HG03571 (cell line): ENCODE data around the gene C10orf90.

Experiments
- ATAC-seq: cut with Tn5 transposase; IDR thresholded peaks from one replicate; pipeline ENCODE4 v1.9.1; 2021; ENCODE audit not compliant: unreplicated experiment

The C10orf90 gene, protein sequence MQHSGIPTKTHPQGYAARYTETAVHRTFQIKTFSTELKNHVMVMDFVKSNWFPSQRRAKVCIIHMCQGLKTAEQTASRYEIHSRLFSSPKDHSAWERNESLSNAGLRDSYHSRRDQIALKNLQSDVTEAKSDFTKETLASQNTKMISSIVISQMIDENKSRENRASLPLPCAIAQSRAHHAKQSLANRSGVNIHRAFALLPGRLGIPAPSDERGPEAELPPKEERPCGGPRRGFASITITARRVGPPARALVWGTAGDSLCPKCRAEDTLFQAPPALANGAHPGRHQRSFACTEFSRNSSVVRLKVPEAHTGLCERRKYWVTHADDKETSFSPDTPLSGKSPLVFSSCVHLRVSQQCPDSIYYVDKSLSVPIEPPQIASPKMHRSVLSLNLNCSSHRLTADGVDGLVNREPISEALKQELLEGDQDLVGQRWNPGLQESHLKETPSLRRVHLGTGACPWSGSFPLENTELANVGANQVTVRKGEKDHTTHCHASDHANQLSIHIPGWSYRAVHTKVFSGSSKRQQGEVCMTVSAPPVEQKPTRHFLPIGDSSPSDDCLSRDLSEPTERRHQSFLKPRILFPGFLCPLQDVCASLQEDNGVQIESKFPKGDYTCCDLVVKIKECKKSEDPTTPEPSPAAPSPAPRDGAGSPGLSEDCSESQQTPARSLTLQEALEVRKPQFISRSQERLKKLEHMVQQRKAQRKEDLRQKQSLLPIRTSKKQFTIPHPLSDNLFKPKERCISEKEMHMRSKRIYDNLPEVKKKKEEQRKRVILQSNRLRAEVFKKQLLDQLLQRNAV

DNA sequence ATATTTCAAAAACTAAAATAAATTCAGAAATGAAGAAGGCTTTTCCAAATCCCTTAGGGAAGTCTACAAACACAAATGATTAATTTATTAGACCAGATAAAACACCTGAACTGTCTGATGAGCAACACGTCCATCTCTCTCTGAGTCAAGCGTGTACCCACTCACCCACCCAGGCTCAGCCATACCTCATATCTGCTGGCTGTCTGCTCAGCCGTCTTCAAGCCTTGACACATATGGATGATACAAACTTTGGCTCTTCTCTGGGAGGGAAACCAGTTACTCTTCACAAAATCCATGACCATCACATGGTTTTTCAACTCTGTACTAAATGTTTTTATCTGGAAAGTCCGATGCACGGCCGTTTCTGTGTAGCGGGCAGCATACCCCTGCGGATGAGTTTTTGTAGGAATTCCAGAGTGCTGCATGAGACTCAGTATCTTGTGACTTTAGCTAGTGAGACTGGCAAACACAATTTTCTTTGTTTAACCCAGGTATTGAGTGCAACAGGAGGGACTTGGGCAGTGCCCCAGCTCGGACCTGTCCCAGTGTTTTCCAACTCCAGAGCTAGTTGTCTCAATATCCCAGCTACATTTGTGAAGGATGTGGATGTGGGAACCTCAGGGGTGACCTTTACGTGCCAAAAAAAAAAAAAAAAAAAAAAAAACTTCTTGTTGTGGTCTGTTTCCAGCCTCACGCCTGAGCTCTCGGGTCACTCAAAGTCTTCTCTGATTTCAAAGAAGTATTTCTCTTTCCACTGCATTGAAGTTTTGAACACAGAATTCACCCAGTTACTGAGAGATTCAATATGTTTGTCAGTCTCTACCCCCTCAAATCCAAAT lies at the start of gene C10orf90:
TSS of gene C10orf90 (minus strand) at position 638 of the 839 bp plus-strand sequence. CDS start at position 425, 213 bp downstream.
- no peak for ATAC-seq

DNA sequence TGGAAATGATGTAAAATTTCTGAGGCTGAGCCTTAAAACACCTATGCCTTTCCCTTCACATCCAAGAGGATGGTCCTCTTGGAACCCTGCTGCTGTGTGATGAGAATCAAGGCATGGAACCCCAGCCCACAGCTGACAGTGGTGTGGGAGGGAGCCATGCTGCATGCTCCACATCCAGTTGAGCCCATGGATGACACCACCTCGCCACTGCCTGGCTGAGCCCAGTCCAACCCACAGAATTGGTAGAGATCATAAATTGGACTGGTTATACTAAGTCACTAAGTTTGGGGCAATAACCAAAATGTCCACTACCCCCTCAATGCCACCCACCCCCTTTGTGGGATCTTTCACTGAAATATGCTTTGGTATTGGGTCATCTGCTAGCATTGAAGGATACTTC lies 45.9 kb upstream of the C10orf90 start:
- ATAC-seq: no peak

DNA sequence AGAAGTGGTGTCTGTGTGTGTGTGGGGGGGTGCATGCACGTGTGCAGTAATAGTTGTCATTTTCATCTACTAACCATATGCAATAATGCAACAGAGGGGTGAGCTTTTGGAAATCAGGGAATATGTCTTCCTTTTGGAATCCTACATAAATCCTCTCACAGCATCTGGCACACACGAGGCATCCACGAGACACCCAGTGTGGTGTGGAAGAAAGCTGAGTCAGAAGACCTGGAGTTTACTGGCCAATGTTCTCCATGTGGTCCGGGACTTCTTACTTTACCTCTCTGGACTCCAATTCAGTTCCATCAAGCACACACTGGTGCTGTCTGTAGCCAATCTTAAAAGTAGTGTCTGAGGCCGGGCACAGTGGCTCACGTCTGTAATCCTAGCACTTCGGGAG lies 43.1 kb upstream of the C10orf90 start:
- no peak for ATAC-seq

DNA sequence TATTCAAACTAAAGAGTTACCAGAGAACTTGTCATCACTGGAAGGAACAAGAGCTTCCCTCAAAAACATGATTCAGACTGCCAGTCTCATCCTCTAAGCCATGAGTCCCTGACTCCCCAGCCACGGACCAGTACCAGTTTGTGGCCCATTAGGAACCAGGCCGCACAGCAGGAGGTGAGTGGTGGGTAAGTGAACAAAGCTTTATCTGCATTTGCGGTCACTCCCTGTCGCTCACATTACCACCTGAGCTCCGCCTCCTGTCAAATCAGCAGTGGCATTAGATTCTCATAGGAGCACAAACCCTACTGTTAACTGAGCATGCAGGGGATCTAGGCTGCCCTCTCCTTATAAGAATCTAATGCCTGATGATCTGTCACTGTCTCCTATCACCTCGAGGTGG lies 42.2 kb upstream of the C10orf90 start:
- ATAC-seq: no peak

DNA sequence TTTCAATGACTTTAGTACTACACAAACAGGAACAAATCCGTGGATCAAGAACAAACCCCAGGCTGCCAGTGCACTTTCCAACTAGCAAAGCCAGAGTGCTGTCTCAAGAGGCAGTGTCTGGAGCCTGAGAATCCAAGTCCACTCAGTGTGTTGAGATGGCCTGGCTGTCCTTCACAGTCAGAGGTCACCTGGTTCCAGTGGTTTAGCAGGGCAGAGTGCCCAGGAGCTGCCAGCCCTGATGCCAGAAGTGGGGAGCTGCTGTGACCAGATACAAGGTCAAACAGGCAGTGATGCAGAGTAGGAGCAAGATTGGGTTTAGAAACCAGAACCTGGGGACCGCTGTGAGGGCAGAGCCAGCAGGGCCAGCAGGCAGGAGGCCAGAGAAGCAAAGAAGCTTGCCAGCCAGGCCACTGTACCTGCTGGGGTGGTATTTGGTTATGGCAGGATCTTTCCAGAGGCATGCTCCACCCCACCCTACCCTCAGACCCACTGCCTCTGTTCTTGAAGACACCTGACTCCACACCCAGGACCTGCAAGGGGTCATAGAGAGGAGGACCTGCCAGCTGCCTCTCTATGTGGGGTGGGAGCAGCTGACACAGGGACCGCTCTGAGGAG lies 35.6 kb upstream of the C10orf90 start:
- ATAC-seq: no peak

DNA sequence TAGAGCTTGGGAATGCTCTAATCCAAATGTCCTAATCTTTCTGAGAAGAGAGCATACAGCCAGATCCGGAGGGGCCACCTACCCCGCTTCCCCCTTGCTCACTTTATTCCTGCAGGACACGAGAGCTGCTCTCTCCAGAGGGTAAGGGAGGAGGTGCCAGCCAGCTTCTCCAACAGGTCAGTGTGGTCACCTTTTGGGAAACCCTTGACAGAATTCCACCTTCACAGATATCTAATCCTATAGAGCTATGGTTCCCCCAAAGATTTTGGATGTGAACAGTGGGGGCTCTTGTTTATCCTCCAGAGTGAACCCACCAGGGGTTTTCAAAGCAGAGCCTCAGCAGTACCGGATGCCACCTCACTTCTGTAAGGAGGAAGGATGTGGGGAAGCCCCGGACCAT lies 34.6 kb upstream of the C10orf90 start:
- ATAC-seq: no peak

DNA sequence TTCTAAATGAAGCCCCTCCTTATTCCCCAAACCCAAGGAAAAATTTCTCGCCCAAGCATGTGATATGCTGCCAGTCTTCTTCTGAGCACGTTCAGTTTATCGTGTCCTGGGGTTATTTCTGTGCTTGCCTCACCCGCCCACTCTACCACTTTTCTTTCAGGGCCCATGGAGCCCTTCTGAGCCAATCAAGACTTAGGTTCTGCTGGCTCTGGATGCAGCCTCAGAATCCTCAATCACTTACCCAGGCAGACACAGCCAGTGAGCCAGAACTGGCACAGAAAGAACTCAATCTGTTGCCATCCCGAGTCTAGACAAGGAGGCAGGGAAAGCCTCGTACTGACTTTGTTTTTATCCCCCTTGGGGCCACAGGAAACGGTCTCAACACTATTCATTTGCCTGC lies 34.2 kb upstream of the C10orf90 start:
- no peak for ATAC-seq

DNA sequence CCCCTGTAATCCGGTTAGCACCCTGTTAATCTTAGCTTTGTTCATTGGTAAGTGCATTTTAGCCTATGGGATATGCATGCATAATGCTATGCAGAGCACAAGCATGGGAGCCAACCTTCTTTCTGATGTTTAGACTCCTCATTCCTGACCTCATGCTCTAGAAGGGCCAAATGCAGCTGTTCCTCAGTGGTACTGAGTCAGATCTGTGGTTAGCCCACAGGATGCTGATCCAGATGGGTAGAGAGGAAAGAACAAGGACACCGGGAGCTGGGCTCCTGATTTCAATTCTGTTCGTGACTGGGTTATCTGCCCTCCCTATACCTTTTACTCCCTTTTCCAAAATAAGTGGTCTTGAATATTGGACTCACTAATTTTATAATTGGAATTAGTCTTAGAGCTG lies 31.7 kb upstream of the C10orf90 start:
- ATAC-seq: no peak

DNA sequence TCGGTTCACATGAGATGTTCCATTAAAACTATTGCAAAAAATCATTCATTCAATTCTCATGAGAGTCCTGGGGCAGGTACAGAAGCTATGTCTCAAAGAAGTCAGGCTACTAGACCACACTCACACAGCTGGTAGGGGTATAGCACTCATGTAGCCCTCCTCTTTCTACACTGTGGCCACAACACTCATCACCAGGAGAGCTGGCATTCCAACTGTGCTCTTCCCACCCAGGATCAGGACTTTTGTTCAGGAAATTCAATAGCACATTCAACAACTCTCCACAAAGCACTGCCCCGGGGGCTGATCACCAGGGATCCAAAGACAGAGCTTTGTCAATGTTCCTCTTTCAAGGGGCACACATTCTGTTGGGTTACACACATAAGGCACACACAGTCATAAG lies 31.0 kb upstream of the C10orf90 start:
- ATAC-seq: no peak

DNA sequence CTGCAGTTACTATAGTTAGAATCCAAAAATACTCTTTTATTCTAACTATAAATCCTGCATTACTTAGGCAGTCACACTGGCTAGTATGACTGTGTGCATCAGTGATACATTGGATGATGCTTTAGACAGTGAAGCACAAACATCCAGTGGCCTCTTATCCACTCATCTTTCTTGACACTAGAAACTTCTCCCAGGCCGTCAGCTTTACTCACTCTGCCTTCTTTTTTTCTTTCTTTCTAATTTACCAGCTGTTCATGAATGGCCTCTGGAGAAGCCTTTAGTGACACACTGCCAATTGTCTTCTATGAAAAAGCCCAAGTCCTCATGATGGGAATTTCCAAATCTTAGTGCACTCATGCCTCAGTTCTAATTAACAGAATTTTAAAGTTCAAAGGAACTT lies 26.2 kb upstream of the C10orf90 start:
- no peak for ATAC-seq

DNA sequence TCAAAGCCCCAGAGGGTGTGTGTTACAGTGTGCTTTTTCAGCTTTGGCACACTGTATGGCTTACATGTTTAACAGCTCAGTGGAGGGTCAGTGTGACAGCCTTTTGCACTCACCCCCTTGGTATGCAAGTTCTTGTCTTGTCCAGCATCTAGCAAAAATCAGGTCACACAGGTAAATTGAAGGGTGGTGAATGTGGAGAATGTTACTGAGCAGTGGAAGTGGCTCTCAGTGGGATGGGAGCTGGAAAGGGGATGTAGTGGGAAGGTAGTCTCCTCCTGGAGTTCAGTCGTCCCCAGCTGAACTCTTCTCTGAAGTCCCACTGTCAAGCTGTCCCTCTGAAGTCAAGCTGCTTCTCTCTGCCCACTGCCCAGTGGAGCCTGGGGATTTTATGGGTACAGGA lies 21.0 kb upstream of the C10orf90 start:
- ATAC-seq: no peak

DNA sequence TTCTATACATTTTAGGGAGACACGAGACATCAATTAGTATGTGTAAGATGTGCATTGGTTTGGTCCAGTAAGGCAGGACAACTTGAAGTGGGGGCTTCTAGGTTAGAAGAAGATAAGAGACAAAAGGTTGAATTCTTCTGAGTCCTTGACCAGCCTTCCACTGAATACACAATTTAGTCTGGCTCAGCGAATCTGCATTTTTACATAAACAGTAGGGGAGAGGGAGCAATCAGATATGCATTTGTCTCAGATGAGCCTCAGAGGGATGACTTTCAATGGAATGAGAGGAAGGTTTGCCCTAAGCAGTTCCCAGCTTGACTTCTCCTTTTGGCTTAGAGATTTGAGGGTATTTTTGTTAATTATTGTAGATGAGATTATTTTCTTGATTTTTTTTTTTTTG lies 20.0 kb upstream of the C10orf90 start:
- ATAC-seq: no peak

DNA sequence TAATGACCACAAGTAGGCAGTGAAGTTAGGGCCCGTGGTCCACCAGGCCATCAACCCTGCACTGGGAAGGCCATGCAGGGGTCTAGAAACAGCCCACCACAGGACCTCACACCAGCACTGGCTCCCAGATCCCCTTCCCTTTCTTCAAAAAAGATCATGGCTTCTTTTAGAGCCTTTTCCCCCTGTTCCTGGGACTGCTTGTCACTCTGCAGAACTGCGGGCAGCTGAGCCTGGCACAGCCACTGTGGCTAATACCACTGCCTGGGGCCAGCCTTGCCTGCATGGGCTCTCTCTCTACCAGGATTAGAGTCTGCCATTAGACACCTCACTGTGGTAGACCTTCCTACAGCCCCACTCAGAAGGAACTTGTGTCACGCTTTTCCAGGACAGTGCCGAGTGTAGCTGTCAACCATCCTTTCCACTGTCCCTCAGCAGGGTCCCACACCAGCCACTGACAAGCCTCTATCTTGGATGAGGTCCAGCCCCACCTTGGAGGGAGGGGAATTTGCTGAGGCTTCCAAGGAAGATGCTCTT lies 19.0 kb upstream of the C10orf90 start:
- ATAC-seq: no peak

DNA sequence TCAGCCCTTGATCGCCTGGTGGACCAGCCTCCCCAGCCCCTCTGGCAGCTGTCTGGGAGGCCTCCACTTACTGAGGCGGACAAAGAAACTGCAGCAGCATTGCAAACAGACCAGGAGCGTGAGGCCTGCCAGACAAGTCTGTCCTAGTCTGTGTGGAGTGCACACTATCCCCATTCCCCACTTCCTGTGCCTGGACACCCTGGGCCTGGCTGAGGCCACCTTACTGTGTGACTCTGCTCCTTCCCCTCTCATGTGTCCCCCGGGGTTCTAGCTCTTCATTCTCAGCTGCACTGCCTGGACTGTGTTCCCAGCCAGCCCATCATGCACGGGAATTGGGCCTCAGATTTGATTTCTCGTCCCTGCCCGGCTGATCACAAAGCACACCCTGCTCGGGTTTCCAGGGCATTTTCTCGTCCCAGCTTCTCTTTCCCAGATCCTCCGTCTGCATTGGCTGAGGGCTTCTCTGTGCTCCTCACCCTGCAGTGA lies 16.7 kb upstream of the C10orf90 start:
- no peak for ATAC-seq

DNA sequence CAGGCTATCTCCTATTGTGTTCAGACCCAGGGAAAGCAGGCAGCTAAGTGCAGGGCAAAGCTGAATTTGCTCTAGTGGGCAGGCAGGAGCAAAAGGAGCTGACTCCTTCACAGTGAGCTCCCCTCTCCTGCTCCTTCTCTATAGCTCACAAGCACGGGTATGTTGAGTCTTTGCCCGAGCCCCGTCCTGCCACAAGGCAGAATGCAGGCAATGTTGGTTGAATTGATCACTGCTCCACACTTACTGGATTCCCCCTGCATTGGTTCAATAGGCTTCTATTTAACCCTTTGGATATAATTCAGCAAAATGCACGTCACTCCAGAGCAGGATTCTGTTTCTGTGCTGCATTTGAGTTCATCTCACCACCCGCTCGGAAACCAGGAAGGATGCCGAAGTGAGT lies 16.2 kb upstream of the C10orf90 start:
- no peak for ATAC-seq

DNA sequence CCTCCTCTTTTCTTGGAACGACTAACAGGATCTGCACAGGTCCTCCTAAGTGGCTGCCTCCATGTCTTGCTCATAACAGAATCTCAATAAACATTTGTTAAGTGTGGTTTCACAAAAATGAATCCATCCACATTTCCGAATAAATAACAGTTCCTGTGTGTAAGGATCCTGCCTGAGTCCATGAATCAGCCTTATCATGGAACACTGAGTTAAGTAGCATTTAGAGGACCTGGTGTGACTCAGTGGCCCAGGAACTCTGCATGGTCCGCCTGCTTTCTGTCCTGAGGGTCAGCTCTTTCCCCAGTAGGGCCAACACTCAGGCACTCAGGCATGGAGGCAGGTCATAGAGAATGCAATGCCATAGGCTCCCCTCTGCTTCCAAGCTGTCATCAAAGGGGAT lies 15.8 kb upstream of the C10orf90 start:
- ATAC-seq: no peak

DNA sequence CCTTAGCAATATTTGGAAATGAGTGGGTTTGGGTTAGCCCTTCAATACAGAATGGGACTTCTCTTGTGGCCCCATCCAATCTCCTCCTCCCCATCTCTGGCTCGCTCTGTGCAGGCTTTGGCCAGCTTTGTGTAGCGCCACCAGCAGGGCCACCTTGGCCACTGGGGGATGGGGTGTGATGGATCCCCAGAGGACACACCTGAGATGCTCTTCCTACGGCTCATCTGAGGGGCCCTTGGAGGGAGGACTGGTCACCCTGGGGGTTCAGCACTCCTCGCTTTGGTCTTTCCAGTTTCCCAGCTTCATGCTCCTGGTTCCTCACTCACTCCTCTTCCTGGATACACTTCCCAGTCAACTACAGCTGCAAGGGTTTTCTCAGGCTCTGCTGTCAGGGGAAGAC lies 15.3 kb upstream of the C10orf90 start:
- ATAC-seq: no peak

DNA sequence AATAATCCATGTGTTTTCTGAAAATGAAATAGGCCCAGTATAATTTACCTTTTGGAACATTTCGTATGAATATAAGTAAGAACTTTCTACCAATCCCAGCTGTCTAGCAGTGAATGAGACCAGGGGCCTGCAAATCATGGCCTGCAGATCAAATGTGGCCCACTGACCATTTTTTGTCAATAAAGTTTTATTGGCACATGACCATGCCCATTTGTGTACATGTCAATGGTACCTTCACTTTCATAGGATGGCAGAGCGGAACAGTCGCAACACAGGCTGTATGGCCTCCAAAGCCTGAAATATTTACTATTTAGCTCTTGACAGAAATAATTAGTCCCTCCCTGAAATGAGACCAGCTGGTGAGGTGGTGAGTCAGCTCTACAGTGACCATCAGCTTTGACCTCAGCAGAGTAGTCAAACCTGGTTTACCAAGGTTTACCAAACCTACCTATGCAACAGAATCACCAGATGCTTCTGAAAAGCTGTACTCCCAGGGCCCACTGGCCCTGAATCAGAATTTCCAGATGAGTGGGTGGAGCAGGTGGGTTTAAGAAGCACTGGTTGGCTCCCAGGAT lies 13.8 kb upstream of the C10orf90 start:
- ATAC-seq: no peak

DNA sequence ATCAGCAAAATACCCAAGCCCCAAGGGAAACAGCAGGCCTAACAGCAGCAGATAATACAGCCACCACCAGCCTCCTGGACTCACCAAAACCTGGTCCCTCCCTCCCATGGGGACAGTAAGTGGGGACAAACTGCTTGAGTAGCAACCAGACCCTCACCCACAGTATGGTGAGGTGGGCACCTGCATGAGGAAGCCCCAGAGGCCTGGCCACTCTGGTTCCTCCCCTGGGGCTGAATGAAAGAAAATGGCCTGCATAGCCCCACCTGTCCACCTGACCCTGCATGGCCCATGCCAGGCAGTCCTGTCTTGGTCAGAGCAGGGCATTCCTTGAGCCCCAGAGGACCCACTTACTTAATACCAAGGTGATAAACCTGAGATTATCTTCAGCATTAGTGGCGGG lies 13.0 kb upstream of the C10orf90 start:
- no peak for ATAC-seq
